ENCODE measurements around the gene KLHDC2. TPM values are rescaled to one million over a fixed set of nuclear protein-coding genes. Genes with fewer than 3 reads are reported as not detected.

Gene KLHDC2
- total and polyA plus RNA-seq, 2 of the 8 experiments (the other 6 are each of a cell fraction or from before 2014, with no cell fraction given) = 32.9 to 43.4 TPM

DNA sequence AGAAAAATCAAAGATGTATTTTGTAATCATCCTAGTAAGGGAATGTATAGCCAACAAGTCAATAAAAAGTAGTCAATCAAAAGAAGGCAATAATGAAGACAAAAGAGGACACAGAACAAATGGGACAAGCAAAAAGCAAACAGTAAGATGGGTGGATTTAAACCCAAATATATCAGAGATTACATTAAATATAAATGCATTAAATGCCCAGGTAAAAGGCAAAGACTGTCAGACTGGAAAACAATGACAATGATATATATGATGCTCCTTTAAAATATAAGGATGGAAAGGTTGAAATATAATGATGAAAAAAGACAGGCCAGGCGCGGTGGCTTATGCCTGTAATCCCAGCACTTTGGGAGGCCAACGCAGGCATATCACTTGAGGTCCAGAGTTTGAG, 48.9 kb downstream of the KLHDC2 start:
- no peak for FAIRE-seq
- no peaks in the 10 kb centered on the region for H4K20me1 ChIP-seq (replicated peaks in 1 of 2; ENCODE audit: control insufficient read depth in 1 of 2, insufficient read depth in 2 of 2, low read length in 2 of 2)
- TF ChIP-seq GABPA (IDR thresholded peaks at IDR 0.05; ENCODE audit: borderline replicate concordance, insufficient read depth, low read length) (no peak), BRCA1 (IDR thresholded peaks at IDR 0.05; ENCODE audit: low read depth, low read length) (no peak), FOSL1 (IDR thresholded peaks at IDR 0.05; ENCODE audit: insufficient read depth, low read depth, low read length) (no peak), NRF1 (IDR thresholded peaks at IDR 0.05; ENCODE audit: low read depth, low read length) (no peak), GTF2F1 (IDR thresholded peaks at IDR 0.05; ENCODE audit: borderline replicate concordance, low read depth, low read length) (no peak), JUND (IDR thresholded peaks at IDR 0.05; ENCODE audit: low read length) (no peak), CBX5 (IDR thresholded peaks at IDR 0.05; ENCODE audit: low read depth, low read length) (no peak), SP2 (IDR thresholded peaks at IDR 0.05; ENCODE audit: low read length) (no peak), NANOG (IDR thresholded peaks at IDR 0.05; ENCODE audit: insufficient read depth, low read depth, low read length, poor library complexity, severe bottlenecking) (no peak), RFX5 (IDR thresholded peaks at IDR 0.05; ENCODE audit: borderline replicate concordance, low read depth, low read length) (no peak), RBBP5 (IDR thresholded peaks at IDR 0.05; ENCODE audit: borderline replicate concordance, low read depth, low read length) (no peak), RAD21 (IDR thresholded peaks at IDR 0.05 in 1 of 2, conservative IDR thresholded peaks at IDR 0.05 in 1 of 2; ENCODE audit: low read depth in 2 of 2, low read length in 2 of 2) (no peak), POU5F1 (IDR thresholded peaks at IDR 0.05; ENCODE audit: low read depth, low read length) (no peak), SIN3A (conservative IDR thresholded peaks at IDR 0.05 in 1 of 2, IDR thresholded peaks at IDR 0.05 in 1 of 2; ENCODE audit: low read depth in 1 of 2, low read length in 2 of 2) (no peak)

More for the DNA sequence above, 48.9 kb downstream of the KLHDC2 start:
- POLR2A ChIA-PET (ENCODE audit: partially characterized antibody) = interaction anchor here (1.0 kb wide), 1 partner anchor 11 kb away, joined by 3 read pairs; no protein-coding TSS in a partner anchor
- no peak overlapping the region for H3K4me3 ChIP-seq (ENCODE audit: extremely low read depth in 1 of 4, insufficient read depth in 2 of 4, low read depth in 3 of 4, low read length in 4 of 4)
- CTCF ChIA-PET (ENCODE audit: partially characterized antibody) = interaction anchor here (2.1 kb wide), 1 partner anchor 37 kb away, joined by 5 read pairs; the partner anchor contains the start of gene NEMF
- H2BK120ac ChIP-seq (replicated peaks; ENCODE audit: low read depth, low read length) = no peak overlapping the region
- H3K18ac ChIP-seq (ENCODE audit: extremely low read depth, low read length) = no peak overlapping the region
- H3K79me2 ChIP-seq (ENCODE audit: control insufficient read depth in 1 of 2, insufficient read depth in 2 of 2, low read length in 2 of 2) = no peaks in the 10 kb centered on the region
- no peak overlapping the region for H3K4me2 ChIP-seq (ENCODE audit: insufficient read depth in 1 of 2, low read depth in 2 of 2, low read length in 2 of 2)
- no peak overlapping the region for H3K14ac ChIP-seq (ENCODE audit: insufficient read length)
- H2BK15ac ChIP-seq (ENCODE audit: low read length) = no peak overlapping the region
- no peak overlapping the region for H3K4ac ChIP-seq (replicated peaks; ENCODE audit: insufficient read length, low read depth, low read length)
- H3K9me3 ChIP-seq (ENCODE audit: insufficient read depth in 2 of 2, low read depth in 1 of 2, low read length in 1 of 2) = no peaks in the 10 kb centered on the region
- no peak overlapping the region for H3K23ac ChIP-seq (ENCODE audit: insufficient read length)
- H2BK5ac ChIP-seq (ENCODE audit: low read depth, low read length) = no peak overlapping the region
- peaks cover 12 to 57% (median 38%) of the 10 kb centered on the region in 4 experiments for H3K36me3 ChIP-seq (ENCODE audit: control insufficient read depth in 2 of 4, insufficient read depth in 4 of 4, low read length in 3 of 4)
- H3K79me1 ChIP-seq (ENCODE audit: low read depth, low read length) = no peaks in the 10 kb centered on the region
- H2BK20ac ChIP-seq (ENCODE audit: low read length) = no peak overlapping the region
- H3K27me3 ChIP-seq (replicated peaks in 1 of 4; ENCODE audit: control insufficient read depth in 3 of 4, extremely low read depth in 1 of 4, insufficient read depth in 3 of 4, low read length in 3 of 4) = no peaks in the 10 kb centered on the region
- H3K56ac ChIP-seq (replicated peaks; ENCODE audit: insufficient read length, low read depth, low read length) = no peak overlapping the region
- H3K23me2 ChIP-seq (ENCODE audit: low read depth, low read length) = no peaks in the 10 kb centered on the region
- H2AFZ ChIP-seq (ENCODE audit: low read length) = no peak overlapping the region
- no peak overlapping the region for H4K91ac ChIP-seq (replicated peaks; ENCODE audit: insufficient read length, low read length)
- no peak overlapping the region for H4K8ac ChIP-seq (ENCODE audit: extremely low read depth, insufficient read depth, low read length)
- no peak overlapping the region for H3K27ac ChIP-seq (ENCODE audit: low read depth, low read length)
- no peak overlapping the region for H2BK12ac ChIP-seq (ENCODE audit: low read depth, low read length)
- H3K9ac ChIP-seq (replicated peaks in 1 of 4; ENCODE audit: extremely low read depth in 1 of 4, low read depth in 3 of 4, low read length in 3 of 4) = no peak overlapping the region
- H3K4me1 ChIP-seq (replicated peaks in 1 of 4; ENCODE audit: control insufficient read depth in 3 of 4, insufficient read depth in 4 of 4, low read length in 3 of 4) = no peaks in the 10 kb centered on the region
- DNase-seq (ENCODE audit: low read depth in 1 of 2, low spot score in 2 of 2) = no peak
- 85% methylated on average over 3 of the region's 3 CpGs; no CpG with 5 or more reads in 1 of the 2 experiments for WGBS, 2 experiments (ENCODE audit: extremely low coverage in 1 of 2, insufficient coverage in 1 of 2, insufficient read length in 1 of 2, insufficient replicate concordance in 2 of 2, low coverage in 1 of 2, low lambda C conversion rate in 2 of 2, missing lambda C conversion rate in 1 of 2)
- no peak overlapping the region for H4K5ac ChIP-seq (ENCODE audit: insufficient read length, low read depth, low read length)
- H2AK5ac ChIP-seq (ENCODE audit: low read depth, low read length) = no peak overlapping the region

Measured in H1 (cell line).